Glutamatergic neuron (in vitro differentiated cells): ENCODE data around the gene CPNE8. TPM values are rescaled to one million over a fixed set of nuclear protein-coding genes. Genes with fewer than 3 reads are reported as not detected.

Experiments
- DNase-seq: peaks from one replicate; pipeline ENCODE4 v3.0.0; 2022
- H3K27ac Mint-ChIP-seq: one replicate; pipeline ENCODE4 v1.8.0; 2020; ENCODE audit warnings: mild to moderate bottlenecking, mixed read lengths, inconsistent platforms; ENCODE audit not compliant: unreplicated experiment
- H3K27me3 Mint-ChIP-seq: one replicate; pipeline ENCODE4 v1.8.0; 2020; ENCODE audit warnings: mild to moderate bottlenecking, moderate library complexity, mixed read lengths, inconsistent platforms; ENCODE audit not compliant: unreplicated experiment
- H3K36me3 Mint-ChIP-seq: one replicate; pipeline ENCODE4 v1.8.0; 2020; ENCODE audit warnings: mild to moderate bottlenecking, mixed read lengths, inconsistent platforms; ENCODE audit not compliant: unreplicated experiment
- H3K4me1 Mint-ChIP-seq: one replicate; pipeline ENCODE4 v1.8.0; 2020; ENCODE audit warnings: mild to moderate bottlenecking, low read depth, mixed read lengths, inconsistent platforms; ENCODE audit not compliant: unreplicated experiment
- H3K4me3 Mint-ChIP-seq: one replicate; pipeline ENCODE4 v1.8.0; 2020; ENCODE audit warnings: mild to moderate bottlenecking, mixed read lengths, inconsistent platforms; ENCODE audit not compliant: unreplicated experiment
- H3K9me3 Mint-ChIP-seq: one replicate; pipeline ENCODE4 v1.8.0; 2020; ENCODE audit warnings: mild to moderate bottlenecking, moderate library complexity, mixed read lengths, inconsistent platforms; ENCODE audit not compliant: unreplicated experiment
- total RNA-seq: library from RNA; stranded (reverse); fragmentation: NEBNext Ultra II Directional; extraction: Animal tissue kit (Norgen Biotek cat#: 25700); gene quantifications from one replicate; pipeline ENCODE4 v1.2.1, GENCODE V29; 2021; ENCODE audit not compliant: unreplicated experiment
- TF ChIP-seq, protein P1 (sequence below): fragments of 200-600 bp; sonication (generic); IDR thresholded peaks from one replicate; pipeline ENCODE4 v1.5.0; 2021; ENCODE audit not compliant: partially characterized antibody, unreplicated experiment

The CPNE8 gene
- total RNA-seq, 1 donor from 2014 or later, result 5.9 TPM

- H3K27ac Mint-ChIP-seq, result no peak overlapping the region
- TF ChIP-seq, protein P1, sequence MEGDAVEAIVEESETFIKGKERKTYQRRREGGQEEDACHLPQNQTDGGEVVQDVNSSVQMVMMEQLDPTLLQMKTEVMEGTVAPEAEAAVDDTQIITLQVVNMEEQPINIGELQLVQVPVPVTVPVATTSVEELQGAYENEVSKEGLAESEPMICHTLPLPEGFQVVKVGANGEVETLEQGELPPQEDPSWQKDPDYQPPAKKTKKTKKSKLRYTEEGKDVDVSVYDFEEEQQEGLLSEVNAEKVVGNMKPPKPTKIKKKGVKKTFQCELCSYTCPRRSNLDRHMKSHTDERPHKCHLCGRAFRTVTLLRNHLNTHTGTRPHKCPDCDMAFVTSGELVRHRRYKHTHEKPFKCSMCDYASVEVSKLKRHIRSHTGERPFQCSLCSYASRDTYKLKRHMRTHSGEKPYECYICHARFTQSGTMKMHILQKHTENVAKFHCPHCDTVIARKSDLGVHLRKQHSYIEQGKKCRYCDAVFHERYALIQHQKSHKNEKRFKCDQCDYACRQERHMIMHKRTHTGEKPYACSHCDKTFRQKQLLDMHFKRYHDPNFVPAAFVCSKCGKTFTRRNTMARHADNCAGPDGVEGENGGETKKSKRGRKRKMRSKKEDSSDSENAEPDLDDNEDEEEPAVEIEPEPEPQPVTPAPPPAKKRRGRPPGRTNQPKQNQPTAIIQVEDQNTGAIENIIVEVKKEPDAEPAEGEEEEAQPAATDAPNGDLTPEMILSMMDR, result no peak
- H3K9me3 Mint-ChIP-seq, result no peaks in the 10 kb centered on the region
- H3K27me3 Mint-ChIP-seq, result no peaks in the 10 kb centered on the region
- peaks cover 2% of the 10 kb centered on the region for H3K4me1 Mint-ChIP-seq
- no peak for DNase-seq
- no peak overlapping the region for H3K4me3 Mint-ChIP-seq
- H3K36me3 Mint-ChIP-seq, result no peaks in the 10 kb centered on the region
Measured at GRCh38 chr12:38875586-38876228, 29.7 kb downstream of the CPNE8 start.

DNA sequence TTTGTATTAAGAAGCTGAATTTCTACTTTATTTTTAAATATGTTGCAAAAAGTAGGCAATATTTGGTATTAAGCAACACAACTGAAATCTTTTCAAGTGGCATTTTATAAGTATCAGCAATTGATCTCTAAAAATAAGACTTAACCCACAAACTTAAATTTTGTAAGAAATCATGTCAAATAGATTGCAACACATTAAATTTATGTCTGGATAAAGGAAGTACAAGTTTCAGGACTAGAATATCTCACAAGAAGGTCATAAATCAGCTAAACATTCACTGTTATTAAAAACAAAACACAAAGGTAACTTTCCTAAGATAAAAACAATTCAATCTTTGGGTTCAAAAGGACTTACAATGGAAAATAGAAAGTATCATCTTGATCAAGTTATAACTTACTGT lies 32.8 kb downstream of the CPNE8 start:
- H3K4me1 Mint-ChIP-seq, result peaks cover 5% of the 10 kb centered on the region
- no peak for DNase-seq
- H3K27ac Mint-ChIP-seq, result no peak overlapping the region
- TF ChIP-seq, protein P1, result no peak
- no peaks in the 10 kb centered on the region for H3K9me3 Mint-ChIP-seq
- no peaks in the 10 kb centered on the region for H3K27me3 Mint-ChIP-seq
- H3K36me3 Mint-ChIP-seq, result no peaks in the 10 kb centered on the region
- H3K4me3 Mint-ChIP-seq, result no peak overlapping the region

GRCh38 chr12:38872156-38872555 lies 33.2 kb downstream of the CPNE8 start:
- Mint-ChIP-seq H3K9me3 (no peaks in the 10 kb centered on the region), H3K4me3 (no peak overlapping the region), H3K36me3 (no peaks in the 10 kb centered on the region), H3K27me3 (no peaks in the 10 kb centered on the region), H3K27ac (no peak overlapping the region), H3K4me1 (peaks cover 5% of the 10 kb centered on the region)
- no peak for DNase-seq
- TF ChIP-seq, protein P1, result no peak

- TF ChIP-seq, protein P1, result no peak
- no peaks in the 10 kb centered on the region for H3K36me3 Mint-ChIP-seq
- no peak for DNase-seq
- no peak overlapping the region for H3K27ac Mint-ChIP-seq
- no peaks in the 10 kb centered on the region for H3K9me3 Mint-ChIP-seq
- H3K4me3 Mint-ChIP-seq, result no peak overlapping the region
- H3K4me1 Mint-ChIP-seq, result peaks cover 4% of the 10 kb centered on the region
- no peaks in the 10 kb centered on the region for H3K27me3 Mint-ChIP-seq
Measured at GRCh38 chr12:38869036-38869435, 36.4 kb downstream of the CPNE8 start.

GRCh38 chr12:38850461-38850860 lies 54.9 kb downstream of the CPNE8 start:
- Mint-ChIP-seq H3K27me3 (no peaks in the 10 kb centered on the region), H3K4me1 (no peaks in the 10 kb centered on the region), H3K36me3 (no peaks in the 10 kb centered on the region), H3K9me3 (peaks cover 1% of the 10 kb centered on the region), H3K4me3 (no peak overlapping the region), H3K27ac (no peak overlapping the region)
- TF ChIP-seq, protein P1, result no peak
- DNase-seq, result no peak
